ENCODE data around the gene CLDN5.
"Not testable (repeated sequence)": the region's sequence is repeated elsewhere in the genome, so short reads cannot be mapped to it uniquely, and the experiment has no call there.

CLDN5 gene, protein sequence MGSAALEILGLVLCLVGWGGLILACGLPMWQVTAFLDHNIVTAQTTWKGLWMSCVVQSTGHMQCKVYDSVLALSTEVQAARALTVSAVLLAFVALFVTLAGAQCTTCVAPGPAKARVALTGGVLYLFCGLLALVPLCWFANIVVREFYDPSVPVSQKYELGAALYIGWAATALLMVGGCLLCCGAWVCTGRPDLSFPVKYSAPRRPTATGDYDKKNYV

DNA sequence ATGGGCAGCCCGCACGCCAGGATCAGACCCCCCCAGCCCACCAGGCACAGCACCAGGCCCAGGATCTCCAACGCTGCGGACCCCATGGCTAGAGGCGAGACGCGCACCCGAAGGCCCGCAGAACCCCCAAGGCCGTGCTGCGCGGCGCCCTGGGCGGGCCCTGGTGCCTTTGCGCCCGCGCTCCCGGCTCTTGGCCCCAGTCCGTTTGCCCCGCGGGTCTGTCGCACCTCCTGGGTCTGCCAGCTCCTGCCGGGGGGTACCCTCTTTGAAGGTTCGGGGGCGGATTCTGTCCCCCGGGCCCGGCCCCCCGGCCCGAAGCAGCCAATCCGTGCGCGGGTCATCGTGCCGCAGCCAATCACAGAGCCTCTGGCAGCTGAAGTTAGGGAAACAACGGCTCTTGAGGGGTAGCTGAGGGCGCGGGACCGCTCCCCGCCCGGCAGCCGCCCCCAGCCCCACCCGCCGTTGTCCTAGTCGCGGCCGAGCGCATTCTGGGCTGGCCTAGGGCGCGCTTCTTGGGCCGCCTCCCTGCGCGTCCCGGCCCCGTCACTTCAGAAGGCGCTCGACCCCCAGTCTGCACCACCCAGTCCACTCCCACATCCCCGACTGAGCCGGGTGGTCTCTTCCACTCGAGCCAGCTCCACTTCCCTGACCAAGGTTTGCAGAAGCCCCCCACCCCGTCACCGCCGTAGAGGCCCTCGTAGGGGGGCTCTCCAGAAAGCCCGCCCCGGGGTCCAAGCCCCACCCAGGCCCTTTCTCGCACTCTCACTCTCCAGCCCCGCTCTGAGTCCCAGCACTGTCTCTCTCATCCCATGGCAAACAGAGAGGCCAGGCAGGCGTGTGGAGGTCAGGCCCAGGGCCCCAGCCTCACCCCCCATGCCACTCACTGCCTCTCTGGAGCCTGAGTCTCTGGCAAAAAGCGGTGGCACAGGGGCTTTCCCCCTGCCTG, at the start of gene CLDN5:
TSS of gene CLDN5 (minus strand) at position 241 of the 946 bp plus-strand sequence. CDS start at position 86, 155 bp downstream.
- no peak for DNase-seq

GRCh38 chr22:19571995-19572394, 47.8 kb upstream of the CLDN5 start:
- no peak for DNase-seq

- DNase-seq, result no peak
Measured at GRCh38 chr22:19571207-19571795, 47.1 kb upstream of the CLDN5 start.

GRCh38 chr22:19569976-19570375, 45.8 kb upstream of the CLDN5 start:
- DNase-seq, result no peak

DNA sequence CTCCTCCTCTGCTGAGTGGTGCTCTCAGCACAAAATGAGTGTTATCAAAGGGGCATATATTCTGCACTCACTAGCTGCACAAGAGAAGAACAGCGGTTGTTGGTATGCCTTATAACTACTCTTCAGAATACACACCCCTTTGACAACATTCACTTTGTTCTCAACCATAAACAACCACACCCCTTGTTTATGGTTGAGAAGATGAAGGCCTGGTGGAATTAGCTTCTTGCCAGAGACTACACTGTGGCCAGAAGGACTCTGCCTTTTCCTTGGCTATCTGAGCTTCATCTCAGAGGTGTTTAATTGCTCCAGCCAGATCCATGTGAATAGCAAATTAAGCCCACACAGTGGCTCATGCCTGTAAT, 45.0 kb upstream of the CLDN5 start:
- no peak for DNase-seq

GRCh38 chr22:19568337-19569275, 44.4 kb upstream of the CLDN5 start:
- no peak for DNase-seq

- DNase-seq, result no peak
Measured at GRCh38 chr22:19567157-19568009, 43.2 kb upstream of the CLDN5 start.

GRCh38 chr22:19566279-19567156, 42.3 kb upstream of the CLDN5 start:
- no peak for DNase-seq

DNA sequence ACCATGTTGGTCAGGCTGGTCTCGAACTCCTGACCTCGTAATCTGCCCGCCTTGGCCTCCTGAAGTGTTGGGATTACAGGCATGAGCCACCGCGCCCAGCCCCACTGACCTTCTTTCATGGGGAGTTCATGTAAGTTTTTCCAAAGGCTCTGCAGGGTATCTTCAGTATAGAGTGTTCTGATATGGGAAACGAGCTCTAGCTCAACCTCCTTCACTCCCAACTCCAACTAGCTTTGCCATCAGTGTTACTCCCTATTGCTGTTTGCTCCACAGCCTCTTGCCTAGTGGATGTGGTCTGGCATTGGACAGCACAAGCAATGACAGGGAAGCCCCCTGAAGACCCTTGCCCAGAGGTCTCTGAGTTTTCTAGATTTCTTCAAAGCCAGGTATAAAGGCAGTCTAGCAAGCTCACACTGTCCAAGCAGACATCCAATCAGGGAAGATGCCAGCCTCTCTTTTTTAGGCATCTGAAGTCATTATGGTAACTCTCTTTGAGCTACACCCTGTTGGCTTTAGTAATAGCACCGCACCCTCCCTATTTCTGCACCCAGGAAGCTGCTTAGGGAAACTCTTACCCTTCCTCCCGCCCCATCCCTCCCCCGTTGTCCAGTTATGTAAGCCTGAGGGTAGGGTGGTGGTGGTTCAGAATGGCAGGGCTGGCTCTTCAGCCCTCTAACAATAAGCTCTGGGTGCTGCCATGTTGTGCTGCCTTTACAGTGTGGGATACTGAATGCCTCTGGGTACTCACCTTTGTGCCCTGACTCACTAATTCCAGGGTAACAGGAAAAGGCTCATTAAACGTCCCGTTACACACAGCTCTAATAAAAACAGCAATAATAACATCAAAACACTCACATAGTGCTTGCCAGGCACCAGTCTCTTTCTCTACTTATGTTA, 41.4 kb upstream of the CLDN5 start:
- DNase-seq, result no peak

GRCh38 chr22:19559956-19560355, 35.7 kb upstream of the CLDN5 start:
- no peak for DNase-seq

GRCh38 chr22:19559324-19559811, 35.2 kb upstream of the CLDN5 start:
- DNase-seq, result no peak

DNA sequence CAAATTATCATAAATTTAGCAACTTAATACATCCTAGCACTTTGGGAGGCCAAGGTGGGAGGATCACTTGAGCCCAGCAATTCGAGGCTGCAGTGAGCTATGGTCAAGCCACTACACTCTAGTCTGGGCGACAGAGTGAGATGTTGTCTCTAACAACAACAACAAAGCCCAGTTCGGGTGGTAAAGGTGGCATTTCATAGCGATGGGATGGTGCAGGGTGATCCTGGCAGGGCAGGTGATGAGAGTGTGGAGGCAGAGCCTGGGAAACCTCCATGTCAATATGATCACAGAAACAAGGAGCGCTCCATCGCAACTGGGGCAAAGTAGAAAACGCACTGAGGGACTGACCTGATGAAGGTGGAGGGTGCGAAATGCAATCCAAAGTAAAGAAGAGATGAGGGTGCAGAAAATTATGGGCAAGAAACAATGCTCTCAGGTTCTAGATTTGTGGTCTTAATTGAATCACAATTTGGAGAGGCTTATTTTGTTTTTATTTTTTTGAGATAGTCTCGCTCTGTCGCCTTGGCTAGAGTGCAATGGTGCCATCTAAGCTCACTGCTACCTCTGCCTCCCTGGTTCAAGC, 32.8 kb upstream of the CLDN5 start:
- no peak for DNase-seq

DNA sequence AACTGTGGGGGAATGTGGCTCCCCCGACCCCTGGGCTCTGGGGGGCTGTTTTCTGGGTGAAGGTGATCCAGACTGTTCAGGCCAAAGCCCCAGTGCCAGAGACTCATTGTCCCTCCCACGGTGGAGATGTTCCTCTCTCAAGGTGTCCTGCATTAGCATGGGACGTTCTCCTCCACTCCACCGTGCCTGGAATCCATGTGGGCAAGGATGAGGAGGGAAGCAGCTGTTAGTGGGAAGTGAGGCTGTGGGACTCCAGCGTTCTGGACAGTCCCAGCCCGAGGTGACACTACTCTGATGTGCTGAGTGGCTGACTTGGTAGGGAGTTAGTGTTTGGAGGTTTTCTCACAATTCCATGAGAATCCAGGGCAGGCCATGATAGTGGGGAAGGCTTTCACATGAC, 31.4 kb upstream of the CLDN5 start:
- DNase-seq, result no peak

- no peak for DNase-seq
Measured at GRCh38 chr22:19554834-19555404, 30.7 kb upstream of the CLDN5 start.

DNA sequence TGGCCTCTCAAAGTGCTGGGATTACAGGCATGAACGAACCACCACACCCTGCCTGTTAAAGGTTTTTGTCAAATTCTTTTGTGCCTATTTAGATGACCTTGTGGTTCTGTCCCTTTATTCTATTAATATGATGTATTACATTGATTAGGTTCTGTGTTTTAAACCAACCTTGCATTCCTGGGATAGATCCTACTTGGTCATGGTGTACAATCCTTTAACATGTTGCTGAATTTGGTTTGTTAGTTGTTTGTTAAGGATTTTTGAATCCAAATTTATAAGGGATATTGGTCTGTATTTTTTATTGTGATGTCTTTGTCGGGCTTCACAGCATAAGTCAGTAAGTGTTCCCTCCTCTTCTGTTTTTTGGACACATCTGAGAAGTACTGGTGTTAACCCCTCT, 29.0 kb upstream of the CLDN5 start:
- no peak for DNase-seq

DNA sequence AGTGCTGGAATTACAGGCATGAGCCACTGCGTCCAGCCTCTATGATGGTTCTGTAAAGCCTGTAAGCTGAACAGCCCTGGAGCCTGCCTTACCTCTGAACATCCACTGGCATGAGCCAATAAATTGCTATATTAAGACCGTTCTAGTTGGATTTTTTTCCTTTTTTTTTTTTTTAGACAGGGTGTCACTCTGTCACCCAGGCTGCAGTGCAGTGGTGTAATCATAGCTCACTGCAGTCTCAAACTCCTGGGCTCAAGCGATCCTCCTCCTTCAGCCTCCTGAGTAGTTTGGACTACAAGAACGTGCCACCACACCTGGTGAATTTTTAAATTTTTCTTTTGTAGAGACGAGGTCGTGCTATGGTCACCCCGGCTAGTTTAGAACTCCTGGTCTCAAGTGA, 26.2 kb upstream of the CLDN5 start:
- no peak for DNase-seq

- no peak for DNase-seq
Measured at GRCh38 chr22:19549428-19549827, 25.2 kb upstream of the CLDN5 start.

GRCh38 chr22:19548964-19549363, 24.8 kb upstream of the CLDN5 start:
- no peak for DNase-seq

DNA sequence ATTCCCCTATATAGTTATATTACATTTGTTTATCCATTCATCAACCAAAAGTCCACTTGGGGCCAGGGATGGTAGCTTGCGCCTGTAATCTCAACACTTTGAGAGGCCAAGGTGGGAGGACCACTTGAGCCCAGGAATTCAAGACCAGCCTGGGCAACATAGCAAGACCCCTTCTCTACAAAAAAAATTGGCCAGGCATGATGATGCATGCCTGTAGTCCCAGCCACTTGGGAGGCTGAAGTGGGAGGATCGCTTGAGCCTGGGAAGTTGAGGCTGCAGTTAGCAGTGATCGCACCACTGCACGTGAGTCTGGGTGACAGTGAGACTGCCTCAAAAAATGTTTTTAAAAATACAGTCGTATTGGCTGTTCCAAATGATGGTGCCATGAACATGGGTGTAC, 24.2 kb upstream of the CLDN5 start:
- DNase-seq, result not testable (repeated sequence)

Measured in CD4-positive, alpha-beta T cell treated with Interleukin-1 beta for 1 hour (primary cell).